GM15510 (cell line): ENCODE data around the gene CD44.
A peak's percentile ranks its signal among the peaks of the same experiment; 100 is the strongest.

ENCODE experiments used
- POLR2A ChIP-seq: IDR thresholded peaks from 3 replicates; pipeline ENCODE4 v1.6.1; 2011; ENCODE audit warnings: borderline replicate concordance; ENCODE audit not compliant: insufficient read length; ENCODE audit errors: extremely low read depth

Gene CD44

DNA sequence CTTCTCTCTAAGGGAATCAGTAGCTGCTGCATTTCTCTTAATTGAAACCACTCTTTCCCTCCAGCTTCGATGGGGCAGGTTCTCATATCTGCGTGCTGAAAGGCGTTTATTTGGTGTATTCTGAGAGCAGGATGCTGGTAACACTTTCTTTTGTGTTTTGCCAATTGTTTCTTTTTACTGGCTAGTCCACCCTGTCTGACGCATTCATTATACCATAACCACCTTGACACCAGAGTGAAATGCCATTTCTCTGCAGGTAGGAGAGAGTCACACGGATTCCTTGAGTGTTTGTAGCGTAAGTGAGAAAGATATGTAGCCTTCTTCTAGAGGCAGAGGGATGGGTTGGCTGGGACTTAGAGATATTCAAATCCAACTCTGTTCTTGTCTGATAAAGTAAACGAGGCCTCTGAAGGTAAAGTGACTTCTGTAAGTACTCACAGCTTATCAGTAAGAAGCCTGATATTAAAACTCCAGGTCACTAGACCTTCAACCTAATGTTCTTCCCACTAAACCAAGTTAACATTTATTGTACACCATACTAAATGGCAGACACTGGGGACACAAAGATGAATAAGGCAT, 21.4 kb downstream of the CD44 start:
- no peak for TF ChIP-seq POLR2A

DNA sequence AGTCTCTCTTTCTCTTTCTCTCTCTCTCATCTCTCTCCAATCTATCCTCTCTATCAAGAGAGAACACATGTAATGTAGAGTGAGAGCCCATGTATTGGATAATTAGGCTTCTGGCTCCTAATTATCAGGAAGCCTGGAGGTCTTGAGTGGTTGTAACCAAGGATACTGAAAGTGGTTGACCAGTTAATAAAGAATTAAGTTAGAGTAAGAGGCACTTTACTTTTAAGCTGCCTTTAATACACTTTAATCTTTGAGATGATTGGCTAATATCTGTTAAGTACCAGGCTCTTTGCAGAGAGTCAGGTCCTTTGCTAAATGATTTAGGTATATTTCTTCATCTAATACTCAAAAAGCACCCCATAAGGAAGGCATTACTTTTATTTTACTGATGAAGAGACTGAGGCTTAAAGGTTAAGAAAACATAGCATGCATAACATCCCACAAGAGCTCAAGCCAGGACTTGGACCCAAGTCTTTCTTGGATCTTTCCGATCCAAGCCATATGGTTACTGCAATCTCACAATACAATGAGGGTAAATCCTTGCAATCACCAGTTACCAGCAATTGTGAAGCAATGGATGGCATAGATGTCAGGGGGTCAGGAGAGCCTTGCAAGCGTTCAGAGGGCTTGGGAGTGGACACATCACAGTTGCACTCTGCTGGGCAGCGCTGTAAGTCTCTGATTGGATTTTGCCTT, 22.1 kb downstream of the CD44 start:
- TF ChIP-seq POLR2A, result no peak

DNA sequence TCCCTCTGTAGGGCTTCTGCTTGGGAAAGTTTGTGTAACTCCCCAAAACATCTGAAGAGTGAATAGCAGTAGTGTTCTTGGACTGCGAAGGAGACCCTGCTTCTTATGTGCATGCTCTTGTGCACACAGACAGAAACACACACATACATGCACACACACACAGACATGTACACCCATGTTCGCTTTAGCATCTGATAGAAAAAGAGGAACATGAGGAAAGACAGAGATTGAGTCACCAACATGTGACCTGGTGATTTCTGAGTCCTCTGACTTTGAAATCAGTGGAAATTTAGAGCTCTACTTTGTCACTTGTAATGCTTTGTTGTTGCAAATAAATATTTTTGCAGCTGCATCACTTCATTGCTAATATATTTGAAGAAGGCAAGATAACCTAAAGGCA, 23.8 kb downstream of the CD44 start:
- no peak for TF ChIP-seq POLR2A

DNA sequence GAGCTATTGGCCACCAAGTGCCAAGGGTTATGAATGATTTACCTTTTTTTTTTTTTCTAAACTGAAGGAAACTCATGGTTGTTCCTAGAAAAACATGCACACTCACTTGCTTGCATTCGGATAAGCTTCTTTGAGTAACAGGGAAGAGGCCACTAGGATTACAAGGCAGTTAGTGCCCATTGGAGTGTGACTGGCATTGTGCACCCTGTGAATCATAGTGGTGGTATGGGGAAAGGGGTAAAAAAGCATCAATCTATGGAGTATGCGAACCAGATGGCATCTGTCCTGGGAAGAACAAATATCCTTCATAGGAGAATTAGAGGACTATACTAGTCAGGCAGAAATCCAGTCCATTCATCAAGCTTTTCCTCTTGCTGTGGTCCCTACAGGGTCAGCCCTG, 24.2 kb downstream of the CD44 start:
- TF ChIP-seq POLR2A, result no peak

DNA sequence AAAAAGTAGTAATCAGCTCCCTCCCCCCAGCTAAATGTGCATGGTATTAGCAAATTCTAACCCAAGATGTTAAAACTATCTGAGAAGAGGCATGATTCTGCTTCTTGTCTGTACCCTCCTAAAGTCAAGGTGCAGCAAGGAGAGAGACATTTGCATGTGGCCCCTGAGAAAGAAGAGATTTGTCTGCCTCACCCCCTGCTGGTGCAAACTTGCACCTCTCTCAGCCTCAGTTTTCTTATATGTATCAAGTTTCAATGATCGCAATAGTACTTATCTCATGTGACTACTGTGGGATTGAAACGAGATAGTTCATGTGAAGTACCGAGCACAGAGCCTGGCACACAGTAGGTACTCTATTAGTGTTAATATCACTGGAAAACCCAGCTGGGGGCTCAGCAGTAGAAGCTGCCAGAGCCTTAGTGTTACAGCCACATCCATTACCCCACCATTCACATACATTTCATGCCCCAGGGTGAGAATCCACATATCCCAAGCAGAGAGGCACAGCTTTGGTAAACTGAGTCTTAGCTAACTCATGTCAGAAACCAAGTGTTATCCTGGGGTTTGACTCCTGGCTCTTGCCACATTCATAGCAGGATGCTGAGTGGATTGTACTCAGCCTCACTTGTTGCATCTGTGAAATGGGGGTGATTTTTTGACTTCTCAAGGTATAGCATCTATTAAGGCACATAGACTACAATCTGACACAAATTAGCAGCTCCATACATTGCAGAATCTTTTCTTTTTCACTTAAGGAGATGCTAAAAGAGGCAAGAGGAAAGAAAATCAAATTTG, 24.9 kb downstream of the CD44 start:
- no peak for TF ChIP-seq POLR2A

DNA sequence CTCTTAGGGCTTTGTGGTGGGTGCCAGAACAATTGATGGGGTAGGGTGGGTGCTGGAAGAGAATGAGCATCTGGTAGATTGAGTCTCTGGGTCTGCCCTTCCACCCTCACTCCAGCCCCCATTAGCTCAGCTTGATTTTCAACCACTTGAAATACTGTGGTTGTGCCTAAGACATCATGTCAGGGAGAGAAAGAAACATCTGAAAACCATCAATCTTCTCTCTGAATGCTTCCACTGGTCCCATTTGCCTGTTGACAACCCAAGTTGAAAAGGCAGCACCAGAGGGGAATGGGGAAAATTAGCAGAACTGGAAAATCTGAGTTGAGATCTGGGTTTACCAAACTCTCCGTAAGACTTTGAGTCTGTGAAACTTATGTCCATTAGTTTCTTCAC, 26.1 kb downstream of the CD44 start:
- no peak for TF ChIP-seq POLR2A

DNA sequence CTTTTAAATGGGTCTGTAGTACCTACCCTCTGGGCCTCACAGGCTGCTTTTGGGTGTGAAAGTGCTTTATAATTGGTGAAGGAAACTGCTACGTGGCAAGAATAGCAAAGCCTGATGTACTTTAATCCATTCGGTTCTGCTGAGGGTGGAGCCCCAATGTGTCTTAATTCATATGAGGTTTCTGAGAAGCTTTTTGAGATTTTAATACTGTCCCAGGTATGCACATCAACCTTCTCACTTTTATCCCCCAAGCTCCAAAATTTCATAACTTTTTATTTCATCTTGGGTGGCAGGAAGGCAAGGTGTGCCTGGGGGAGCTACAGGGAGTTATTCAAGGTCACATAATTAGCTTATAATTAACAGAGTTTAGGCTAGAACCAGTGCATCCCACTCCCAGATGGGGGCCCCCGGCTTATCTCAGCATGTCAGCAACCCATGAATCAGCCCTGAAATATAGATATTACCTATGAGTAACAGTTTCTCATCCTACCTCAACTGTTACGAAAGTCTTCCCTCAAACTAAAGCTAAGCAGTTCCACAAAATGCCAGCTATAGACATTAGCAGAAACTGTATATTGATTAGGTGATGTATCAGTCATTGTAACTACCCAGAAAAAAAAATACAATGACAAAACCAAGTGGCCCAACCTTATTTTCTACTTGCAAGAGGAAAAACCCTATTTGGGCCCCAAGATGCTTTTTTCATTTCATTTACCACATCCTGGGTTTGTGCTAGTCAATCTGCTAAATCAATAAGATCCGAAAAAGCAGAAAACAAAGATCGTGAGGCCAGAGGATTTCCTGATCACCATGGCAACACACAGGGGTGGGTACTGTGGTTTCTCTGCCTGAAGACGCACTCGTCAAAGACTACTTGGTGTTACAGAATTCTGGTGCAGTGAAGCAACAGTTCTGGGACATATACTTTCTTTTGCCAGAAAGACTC, 26.7 kb downstream of the CD44 start:
- TF ChIP-seq POLR2A, result peak; percentile 27

DNA sequence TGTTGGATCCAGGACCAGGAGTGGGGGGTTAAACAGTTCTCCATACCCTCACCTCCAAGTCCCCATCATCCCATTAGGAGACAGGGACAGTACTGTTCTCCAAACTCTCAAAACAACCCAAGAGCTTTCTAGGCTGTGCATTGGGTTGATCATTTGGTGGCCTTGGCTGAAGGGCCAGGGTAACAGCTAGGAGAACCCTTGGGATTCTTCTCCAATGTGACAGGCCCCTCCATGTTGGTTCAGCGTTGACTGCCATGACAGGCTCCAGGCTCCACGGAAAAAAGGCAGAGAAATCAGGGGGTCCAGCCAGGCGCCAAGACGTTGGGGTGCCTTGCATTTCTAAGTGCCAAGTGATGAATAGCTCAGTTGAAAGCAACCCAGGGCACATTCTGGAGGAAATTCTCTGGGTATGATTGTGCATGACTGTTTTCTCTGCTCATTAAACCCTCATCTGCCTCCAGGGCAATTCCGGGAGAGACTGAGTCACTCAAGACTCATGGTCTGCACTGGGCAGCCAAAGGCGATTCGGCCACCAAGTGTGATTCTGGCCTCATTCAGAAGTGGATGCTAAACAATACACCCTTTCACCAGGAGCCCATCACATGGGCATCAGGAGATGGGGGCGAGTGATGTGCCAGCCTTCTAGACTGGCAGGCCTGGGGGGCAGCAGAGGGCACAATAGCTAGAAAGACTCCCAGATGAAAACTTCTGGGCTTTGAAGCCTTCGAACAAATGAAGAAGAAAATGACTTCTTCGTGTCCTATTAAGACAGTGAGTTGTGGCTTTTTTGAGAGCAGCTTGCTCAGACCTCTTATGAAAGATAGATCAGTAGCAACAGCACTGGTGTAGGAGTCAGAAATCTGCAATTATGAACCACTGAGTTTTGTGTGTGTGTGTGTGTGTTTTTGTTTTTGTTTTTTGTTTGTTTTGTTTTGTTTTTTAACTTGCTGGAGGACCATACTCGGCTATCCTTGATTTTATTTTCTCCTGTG, 27.7 kb downstream of the CD44 start:
- no peak for TF ChIP-seq POLR2A

DNA sequence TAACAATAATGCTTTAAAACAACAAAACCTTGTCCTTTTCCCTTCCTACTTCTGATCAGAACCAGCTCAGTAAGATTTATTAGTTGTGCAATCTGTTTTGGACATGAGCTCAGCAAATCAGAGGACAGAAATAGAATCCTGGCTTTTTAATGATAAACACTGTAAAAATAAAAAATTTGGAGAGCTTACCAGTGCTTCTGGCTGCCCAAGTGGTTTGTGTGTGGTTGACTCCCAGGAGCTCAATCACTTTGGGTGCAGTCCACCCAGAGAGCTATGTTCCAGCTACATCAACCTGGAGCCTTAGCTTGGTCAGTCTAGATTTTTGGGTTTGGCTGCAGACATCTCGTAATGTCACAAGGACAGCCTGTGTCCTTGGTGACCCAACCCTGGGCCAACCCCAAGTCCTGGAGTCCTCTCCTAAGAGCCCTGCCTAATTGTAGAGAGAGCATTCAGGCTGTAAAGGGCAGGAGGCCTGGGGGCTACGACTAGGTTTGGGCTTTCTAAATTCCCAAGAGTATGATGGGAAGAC, 28.5 kb downstream of the CD44 start:
- no peak for TF ChIP-seq POLR2A

DNA sequence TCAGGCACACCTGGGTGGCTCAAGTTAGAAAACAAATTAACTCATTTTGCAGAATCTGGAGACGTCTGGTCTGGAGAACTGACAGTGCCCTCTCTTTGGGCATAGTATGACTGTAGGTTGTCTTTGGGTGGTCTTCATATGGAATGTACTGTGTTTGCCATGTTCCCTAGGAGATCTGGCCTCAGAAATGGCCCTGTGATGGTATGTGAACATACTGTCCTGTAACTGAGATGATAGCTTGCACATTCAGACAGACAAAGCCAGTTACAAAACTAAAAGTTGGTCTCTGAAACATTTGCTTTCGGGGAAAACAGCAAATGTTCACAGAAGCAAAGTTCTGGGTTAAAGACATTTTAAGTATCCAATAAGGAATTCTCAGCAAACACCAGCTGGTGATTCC, 29.7 kb downstream of the CD44 start:
- TF ChIP-seq POLR2A, result no peak

DNA sequence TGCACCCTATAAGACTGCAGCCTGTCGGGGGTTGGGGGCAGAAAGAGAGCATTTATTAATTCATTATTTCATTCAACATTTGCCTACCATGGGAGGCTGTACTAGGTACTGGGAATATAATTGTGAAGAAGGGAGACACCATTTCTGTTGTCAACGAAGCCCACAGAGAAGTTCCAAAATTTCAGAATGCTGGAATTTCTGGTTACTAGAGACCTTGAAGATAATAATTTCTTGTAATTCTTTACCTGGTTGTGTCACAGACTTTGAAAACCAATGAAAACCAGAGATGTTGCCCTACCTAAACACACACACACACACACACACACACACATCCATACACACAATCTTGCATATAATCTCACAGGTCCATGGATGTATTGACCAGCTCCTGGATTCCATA, 30.1 kb downstream of the CD44 start:
- no peak for TF ChIP-seq POLR2A

DNA sequence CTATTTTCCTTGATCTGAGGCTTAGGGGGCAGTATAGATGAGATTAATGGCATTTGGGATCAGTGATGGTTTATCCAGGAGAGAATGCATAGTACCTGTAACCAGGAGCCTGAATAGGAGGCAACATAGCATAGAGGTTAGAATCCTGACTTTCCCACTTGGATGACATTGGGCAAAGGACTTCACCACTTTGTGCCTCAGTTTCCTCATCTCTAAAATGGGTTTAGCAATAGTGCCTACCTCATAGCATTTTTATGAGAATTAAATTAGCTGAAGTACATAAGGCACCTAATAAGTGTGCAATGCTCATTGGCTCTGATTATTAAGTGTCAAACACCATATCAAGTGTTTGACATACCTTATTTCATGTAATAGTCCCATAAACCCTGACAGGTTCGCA, 30.8 kb downstream of the CD44 start:
- TF ChIP-seq POLR2A, result no peak

DNA sequence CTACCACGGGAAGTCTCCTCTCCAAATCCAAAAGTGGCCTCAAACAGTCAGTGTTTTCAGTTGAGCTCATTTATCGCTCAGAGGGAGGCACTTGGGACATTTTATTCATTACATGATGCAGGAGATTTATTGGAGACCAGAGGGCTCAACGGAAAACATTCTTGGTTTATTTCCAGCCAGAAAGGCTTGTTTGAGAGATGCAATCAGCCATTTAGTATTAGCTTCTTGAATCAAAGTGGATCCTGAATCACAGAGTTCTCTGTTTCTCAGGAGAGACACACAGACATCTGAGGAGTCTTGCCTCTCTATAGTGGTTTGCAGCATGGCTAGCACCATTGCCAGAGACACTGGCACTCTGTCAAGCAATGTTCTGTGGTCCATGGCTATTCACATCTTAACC, 31.5 kb downstream of the CD44 start:
- no peak for TF ChIP-seq POLR2A
